HCT116 (cell line): ENCODE measurements around the gene PLAGL1. TPM values are rescaled to one million over a fixed set of nuclear protein-coding genes. Genes with fewer than 3 reads are reported as not detected.

Source experiments
- ATAC-seq: fragments of 200-7000 bp; cut with Tn5 transposase; 2 replicates; pipeline ENCODE4 v1.9.1; 2020; ENCODE audit warnings: mild to moderate bottlenecking, moderate library complexity
- BruUV-seq: library from RNA; stranded (reverse); fragments of 400-500 nt; replicated peaks from 2 replicates; lab custom pipeline; 2021; lab: Mats Ljungman, UMichigan
- CTCF ChIA-PET: fragments of 300-600 bp; sonication (Branson Sonifier 250); formaldehyde crosslinking; loops from one replicate; lab custom pipeline; 2021; ENCODE audit warnings: antibody characterized with exemption; lab: Charles Lee
- POLR2A ChIA-PET: fragments of 300-600, 350-600 bp; sonication (Branson Sonifier 250); formaldehyde crosslinking; loops from one replicate; lab custom pipeline; 2021; ENCODE audit warnings: antibody characterized with exemption; lab: Charles Lee
- RAD21 ChIA-PET, 2 experiments: fragments of 300-600 bp; sonication (Branson Sonifier 250); formaldehyde crosslinking; loops; one replicate each; lab custom pipeline; 2023; ENCODE audit warnings: low total read pairs in 2 of 2; ENCODE audit not compliant: uncharacterized antibody in 2 of 2, unreplicated experiment in 2 of 2, low non-redundant PET in 1 of 2; lab: Charles Lee
- DNase-seq: peaks from one replicate; pipeline ENCODE4 v3.0.0-alpha.2; 2010; ENCODE audit warnings: low read depth, low spot score
- H2AFZ ChIP-seq: fragments of 200-600 bp; shearing (Covaris generic), sonication (generic); 2 replicates; pipeline ENCODE4 v1.6.1; 2017; ENCODE audit warnings: low read depth, mixed run types, mixed read lengths, antibody characterized with exemption, low read length; ENCODE audit not compliant: poor library complexity, severe bottlenecking
- H3K27ac ChIP-seq: 2 replicates; pipeline ENCODE4 v1.5.1; 2012; ENCODE audit warnings: low read depth, low read length
- H3K27me3 ChIP-seq: fragments of 200-600 bp; sonication (generic); 2 replicates; pipeline ENCODE4 v1.6.1; 2016; ENCODE audit warnings: mixed run types, low read length, mixed read lengths; ENCODE audit not compliant: insufficient read depth
- H3K36me3 ChIP-seq, 2 experiments: fragments of 200-500 bp in 1 of 2; fragments of 200-600 bp in 1 of 2; sonication (Bioruptor generic) in 1 of 2; sonication (generic) in 1 of 2; 2 replicates each; pipeline versions ENCODE4 v1.5.1 to v1.6.1; 2014 to 2016; ENCODE audit warnings: low read length in 2 of 2, inconsistent platforms in 1 of 2, mixed read lengths in 1 of 2, mixed run types in 1 of 2; ENCODE audit not compliant: insufficient read depth in 2 of 2, control insufficient read depth in 1 of 2
- H3K4me1 ChIP-seq, 2 experiments: fragments of 200-600 bp in 1 of 2; sonication (generic) in 1 of 2; 2 replicates each; pipeline versions ENCODE4 v1.5.1 to v1.6.1; 2012 to 2017; ENCODE audit warnings: low read length in 2 of 2, inconsistent platforms in 1 of 2, mild to moderate bottlenecking in 1 of 2, mixed read lengths in 1 of 2, mixed run types in 1 of 2, moderate library complexity in 1 of 2; ENCODE audit not compliant: insufficient read depth in 2 of 2, control insufficient read depth in 1 of 2
- H3K4me2 ChIP-seq: fragments of 200-600 bp; sonication (generic); 2 replicates; pipeline ENCODE4 v1.6.1; 2017; ENCODE audit warnings: mixed run types, low read length, mixed read lengths
- H3K4me3 ChIP-seq, 2 experiments: fragments of 200-600 bp in 1 of 2; sonication (generic) in 1 of 2; replicated peaks in 1 of 2; 2 replicates each; pipeline ENCODE4 v1.5.1; 2011 to 2016; ENCODE audit warnings: low read length in 2 of 2, control low read depth in 1 of 2, low read depth in 1 of 2, mild to moderate bottlenecking in 1 of 2, mixed read lengths in 1 of 2, mixed run types in 1 of 2
- H3K79me2 ChIP-seq: fragments of 200-600 bp; sonication (generic); 2 replicates; pipeline ENCODE4 v1.6.1; 2017; ENCODE audit warnings: mild to moderate bottlenecking, mixed run types, low read length, moderate library complexity, mixed read lengths; ENCODE audit not compliant: insufficient read depth
- H3K9ac ChIP-seq: fragments of 200-600 bp; sonication (generic); 2 replicates; pipeline ENCODE4 v1.6.1; 2016; ENCODE audit warnings: low read length, mixed read lengths
- H3K9me2 ChIP-seq: fragments of 200-600 bp; sonication (generic), shearing (Covaris generic); 2 replicates; pipeline ENCODE4 v1.6.1; 2017; ENCODE audit warnings: mixed run types, mild to moderate bottlenecking, moderate library complexity; ENCODE audit not compliant: insufficient read depth
- H3K9me3 ChIP-seq, 2 experiments: fragments of 200-500 bp in 1 of 2; fragments of 200-600 bp in 1 of 2; sonication (Bioruptor generic) in 1 of 2; sonication (generic) in 1 of 2; 2 replicates each; pipeline ENCODE4 v1.6.1; 2014 to 2017; ENCODE audit warnings: low read length in 2 of 2, mixed read lengths in 2 of 2, inconsistent platforms in 1 of 2, low read depth in 1 of 2, mild to moderate bottlenecking in 1 of 2, mixed run types in 1 of 2, moderate library complexity in 1 of 2; ENCODE audit not compliant: control insufficient read depth in 1 of 2, insufficient read depth in 1 of 2
- H4K20me1 ChIP-seq: fragments of 200-600 bp; sonication (generic), shearing (Covaris generic); 2 replicates; pipeline ENCODE4 v1.6.1; 2017; ENCODE audit warnings: mixed run types, mild to moderate bottlenecking, moderate library complexity; ENCODE audit not compliant: insufficient read depth
- ATF3 ChIP-seq: IDR thresholded peaks from 2 replicates; pipeline ENCODE4 v1.6.1; 2012
- CEBPB ChIP-seq: IDR thresholded peaks from 2 replicates; pipeline ENCODE4 v1.6.1; 2012; ENCODE audit warnings: low read depth
- CTCF ChIP-seq, 3 experiments: fragments of 200-600 bp in 1 of 3; sonication (generic) in 1 of 3; IDR thresholded peaks in 2 of 3; conservative IDR thresholded peaks in 1 of 3; 2 replicates each; pipeline ENCODE4 v1.5.1; 2012 to 2017; ENCODE audit warnings: low read depth in 2 of 3, low read length in 2 of 3, antibody characterized with exemption in 1 of 3, borderline replicate concordance in 1 of 3, control low read depth in 1 of 3, mild to moderate bottlenecking in 1 of 3, mixed read lengths in 1 of 3, mixed run types in 1 of 3, moderate library complexity in 1 of 3; ENCODE audit not compliant: insufficient read depth in 1 of 3
- ELF1 ChIP-seq: IDR thresholded peaks from 2 replicates; pipeline ENCODE4 v1.6.1; 2012; ENCODE audit warnings: low read depth, borderline replicate concordance
- EZH2 ChIP-seq: fragments of 200-600 bp; sonication (generic); IDR thresholded peaks from 2 replicates; pipeline ENCODE4 v1.6.1; 2017; ENCODE audit warnings: antibody characterized with exemption, mixed run types
- FOSL1 ChIP-seq: IDR thresholded peaks from 2 replicates; pipeline ENCODE4 v1.6.1; 2012; ENCODE audit warnings: low read depth
- JUND ChIP-seq: IDR thresholded peaks from 2 replicates; pipeline ENCODE4 v1.6.1; 2012
- POLR2A ChIP-seq: IDR thresholded peaks from 2 replicates; pipeline ENCODE4 v1.7.0; 2011; ENCODE audit warnings: borderline replicate concordance; ENCODE audit not compliant: insufficient read depth, insufficient read length; ENCODE audit errors: extremely low read depth
- RAD21 ChIP-seq: IDR thresholded peaks from 2 replicates; pipeline ENCODE4 v1.6.1; 2012; ENCODE audit warnings: low read depth, mild to moderate bottlenecking
- SIN3A ChIP-seq: IDR thresholded peaks from 2 replicates; pipeline ENCODE4 v1.6.1; 2012; ENCODE audit warnings: low read depth
- SRF ChIP-seq: IDR thresholded peaks from 2 replicates; pipeline ENCODE4 v1.6.1; 2012; ENCODE audit warnings: low read depth
- TCF7L2 ChIP-seq: IDR thresholded peaks from 2 replicates; pipeline ENCODE4 v1.7.0; 2011; ENCODE audit warnings: borderline replicate concordance, inconsistent platforms; ENCODE audit not compliant: insufficient read depth, insufficient read length; ENCODE audit errors: extremely low read depth
- ZFX ChIP-seq: fragments of 450-650 bp; IDR thresholded peaks from 2 replicates; pipeline ENCODE4 v1.6.1; 2017
- ZNF274 ChIP-seq: fragments of 200-500 bp; sonication (Bioruptor generic); IDR thresholded peaks from 2 replicates; pipeline ENCODE4 v1.6.1; 2014; ENCODE audit warnings: mild to moderate bottlenecking, low read depth, low read length, inconsistent platforms
- intact Hi-C: fragments of 100-400 bp; cut with micrococcal nuclease; formaldehyde crosslinking; loops from 2 replicates; pipeline ENCODE4 v1.10.0; 2022
- total RNA-seq: library from RNA; stranded (reverse); gene quantifications from one replicate; pipeline ENCODE4 v1.2.1, GENCODE V29; 2021; ENCODE audit not compliant: unreplicated experiment

Gene PLAGL1
- total RNA-seq, 1 experiment from 2014 or later: 35.6 TPM

GRCh38 chr6:143900358-143900757 is 107.7 kb downstream of the PLAGL1 start:
- ATAC-seq (no peak), DNase-seq (no peak)
- H3K27me3 ChIP-seq: no peaks in the 10 kb centered on the region
- H3K4me1 ChIP-seq: no peaks in the 10 kb centered on the region
- POLR2A ChIA-PET: no interaction called here
- RAD21 ChIA-PET: no interaction called here
- no TSS peak for BruUV-seq
- CTCF ChIA-PET: no interaction called here
- TF ChIP-seq JUND: no peak
- TF ChIP-seq SRF: no peak
- TF ChIP-seq POLR2A: no peak
- no peak for TF ChIP-seq CEBPB
- no peak for TF ChIP-seq ZNF274
- no peak for TF ChIP-seq RAD21
- no peak for TF ChIP-seq ZFX
- no peak for TF ChIP-seq EZH2
- TF ChIP-seq ATF3: no peak
- TF ChIP-seq ELF1: no peak
- TF ChIP-seq CTCF (IDR thresholded peaks at IDR 0.05 in 2 of 3, conservative IDR thresholded peaks at IDR 0.05 in 1 of 3; ENCODE audit: borderline replicate concordance in 1 of 3, insufficient read depth in 1 of 3, low read depth in 2 of 3, low read length in 2 of 3): no peak
- no peak for TF ChIP-seq SIN3A
- no peak for TF ChIP-seq FOSL1
- TF ChIP-seq TCF7L2: no peak
- no peak overlapping the region for H3K4me2 ChIP-seq
- no peaks in the 10 kb centered on the region for H3K79me2 ChIP-seq
- H4K20me1 ChIP-seq: no peaks in the 10 kb centered on the region
- intact Hi-C loops: no loop called here
- H3K9ac ChIP-seq: no peak overlapping the region
- no peaks in the 10 kb centered on the region for H3K9me2 ChIP-seq
- no peaks in the 10 kb centered on the region for H3K9me3 ChIP-seq
- no peak overlapping the region for H3K27ac ChIP-seq
- H3K36me3 ChIP-seq: no peaks in the 10 kb centered on the region
- H3K4me3 ChIP-seq: no peak overlapping the region
- no peak overlapping the region for H2AFZ ChIP-seq
